GM13976 (cell line): ENCODE measurements around the gene DSG3.

Experiments used
- DNase-seq: peaks from one replicate; pipeline ENCODE4 v3.0.0; 2012; ENCODE audit warnings: low spot score
- CTCF ChIP-seq: IDR thresholded peaks from 2 replicates; pipeline ENCODE4 v1.5.1; 2012; ENCODE audit warnings: borderline replicate concordance, mild to moderate bottlenecking; ENCODE audit not compliant: insufficient read depth; ENCODE audit errors: extremely low read depth, missing control alignments, control extremely low read depth
- in situ Hi-C: fragments of 300-500 bp; cut with MboI; formaldehyde crosslinking; loops from one replicate; pipeline ENCODE4 v1.12.0; 2022; ENCODE audit warnings: low sequenced_read_pairs, mixed read lengths, inconsistent platforms; ENCODE audit not compliant: unreplicated experiment

Gene DSG3

GRCh38 chr18:31484461-31484860, 36.9 kb downstream of the DSG3 start:
- no peak for TF ChIP-seq CTCF
- no peak for DNase-seq
- in situ Hi-C loops = no loop called here

GRCh38 chr18:31486165-31486564, 38.6 kb downstream of the DSG3 start:
- no peak for DNase-seq
- TF ChIP-seq CTCF = no peak
- in situ Hi-C loops = no loop called here

GRCh38 chr18:31487246-31488015, 39.9 kb downstream of the DSG3 start:
- no peak for TF ChIP-seq CTCF
- in situ Hi-C loops = no loop called here
- no peak for DNase-seq

- in situ Hi-C loops = no loop called here
- no peak for TF ChIP-seq CTCF
- DNase-seq = no peak
Measured at GRCh38 chr18:31489311-31489710, 41.8 kb downstream of the DSG3 start.

- TF ChIP-seq CTCF = no peak
- DNase-seq = peak; percentile 43
- in situ Hi-C loops = no loop called here
Measured at GRCh38 chr18:31490387-31490786, 42.8 kb downstream of the DSG3 start.

GRCh38 chr18:31490833-31491232, 43.3 kb downstream of the DSG3 start:
- in situ Hi-C loops = no loop called here
- TF ChIP-seq CTCF = no peak
- DNase-seq = no peak
